ENCODE results near the gene DELE1.

GRCh38 chr5:141952020-141952419, 28.3 kb downstream of the DELE1 start:
- TF ChIP-seq CTCF (IDR thresholded peaks at IDR 0.05; ENCODE audit: borderline replicate concordance, extremely low read depth, low read length, poor library complexity, severe bottlenecking) (no peak), EZH2 (IDR thresholded peaks at IDR 0.05; ENCODE audit: borderline replicate concordance, low read depth, low read length, severe bottlenecking) (no peak)
